GM19328 (cell line): Measurements from ENCODE around the gene CLIP4.
A peak's percentile ranks its signal among the peaks of the same experiment; 100 is the strongest.
"Not testable (repeated sequence)": the region's sequence is repeated elsewhere in the genome, so short reads cannot be mapped to it uniquely, and the experiment has no call there.

ENCODE experiments used
- ATAC-seq: cut with Tn5 transposase; IDR thresholded peaks from one replicate; pipeline ENCODE4 v1.9.1; 2021; ENCODE audit warnings: mild to moderate bottlenecking, moderate library complexity; ENCODE audit not compliant: unreplicated experiment

Gene CLIP4

GRCh38 chr2:29097569-29097968, 17.6 kb upstream of the CLIP4 start:
- ATAC-seq, result no peak

GRCh38 chr2:29100564-29100963, 14.7 kb upstream of the CLIP4 start:
- no peak for ATAC-seq

GRCh38 chr2:29104688-29105087, 10.5 kb upstream of the CLIP4 start:
- ATAC-seq, result no peak

GRCh38 chr2:29105375-29105774, 9.8 kb upstream of the CLIP4 start:
- no peak for ATAC-seq

- no peak for ATAC-seq
Measured at GRCh38 chr2:29106256-29106655, 9.0 kb upstream of the CLIP4 start.

GRCh38 chr2:29106980-29107388, 8.2 kb upstream of the CLIP4 start:
- no peak for ATAC-seq

GRCh38 chr2:29107547-29107946, 7.7 kb upstream of the CLIP4 start:
- not testable (repeated sequence) for ATAC-seq

GRCh38 chr2:29108225-29108624, 7.0 kb upstream of the CLIP4 start:
- no peak for ATAC-seq

- no peak for ATAC-seq
Measured at GRCh38 chr2:29109246-29109645, 6.0 kb upstream of the CLIP4 start.

- no peak for ATAC-seq
Measured at GRCh38 chr2:29110916-29111535, 4.2 kb upstream of the CLIP4 start.

GRCh38 chr2:29112379-29112778, 2.8 kb upstream of the CLIP4 start:
- no peak for ATAC-seq

- ATAC-seq, result no peak
Measured at GRCh38 chr2:29113027-29113686, 2.1 kb upstream of the CLIP4 start.

GRCh38 chr2:29113891-29114321, 1.3 kb upstream of the CLIP4 start:
- no peak for ATAC-seq

GRCh38 chr2:29114586-29114945, 649 bp upstream of the CLIP4 start:
- no peak for ATAC-seq

GRCh38 chr2:29115797-29116781, 874 bp downstream of the CLIP4 start:
- ATAC-seq, result peak; percentile 18

- no peak for ATAC-seq
Measured at GRCh38 chr2:29117636-29118303, 2.6 kb downstream of the CLIP4 start.

GRCh38 chr2:29119211-29119610, 4.0 kb downstream of the CLIP4 start:
- ATAC-seq, result no peak

- no peak for ATAC-seq
Measured at GRCh38 chr2:29120846-29121245, 5.6 kb downstream of the CLIP4 start.

- no peak for ATAC-seq
Measured at GRCh38 chr2:29123617-29124349, 8.6 kb downstream of the CLIP4 start.

- ATAC-seq, result no peak
Measured at GRCh38 chr2:29124504-29124903, 9.3 kb downstream of the CLIP4 start.
